KMS-11 (cell line): ENCODE data around the gene EPC1.

Source experiments
- H2AFZ ChIP-seq: fragments of 200-600 bp; sonication (generic); 2 replicates; pipeline ENCODE4 v1.6.1; 2016; ENCODE audit warnings: antibody characterized with exemption, mixed run types, low read depth
- H3K27ac ChIP-seq: fragments of 200-600 bp; sonication (generic); 2 replicates; pipeline ENCODE4 v1.6.1; 2016; ENCODE audit warnings: mild to moderate bottlenecking, mixed run types
- H3K27me3 ChIP-seq: fragments of 200-600 bp; sonication (generic); 2 replicates; pipeline ENCODE4 v1.6.1; 2017; ENCODE audit warnings: mild to moderate bottlenecking, low read depth, mixed run types, moderate library complexity; ENCODE audit not compliant: insufficient read depth
- H3K36me3 ChIP-seq: fragments of 200-600 bp; sonication (generic); 2 replicates; pipeline ENCODE4 v1.6.1; 2017; ENCODE audit warnings: mild to moderate bottlenecking, mixed run types; ENCODE audit not compliant: insufficient read depth
- H3K4me1 ChIP-seq: fragments of 200-600 bp; sonication (generic); 2 replicates; pipeline ENCODE4 v1.6.1; 2016; ENCODE audit warnings: mild to moderate bottlenecking, low read depth, mixed run types; ENCODE audit not compliant: poor library complexity, severe bottlenecking
- H3K4me2 ChIP-seq: fragments of 200-600 bp; sonication (generic); 2 replicates; pipeline ENCODE4 v1.7.0; 2016; ENCODE audit warnings: mild to moderate bottlenecking, mixed run types
- H3K4me3 ChIP-seq: fragments of 200-600 bp; sonication (generic); IDR thresholded peaks from 2 replicates; pipeline ENCODE4 v1.6.1; 2017; ENCODE audit warnings: low read depth, low read length, mixed read lengths; ENCODE audit not compliant: insufficient read depth
- H3K79me2 ChIP-seq: fragments of 200-600 bp; sonication (generic); 2 replicates; pipeline ENCODE4 v1.6.1; 2016; ENCODE audit warnings: low read depth, mixed run types; ENCODE audit not compliant: insufficient read depth
- H3K9ac ChIP-seq: fragments of 200-600 bp; sonication (generic); 2 replicates; pipeline ENCODE4 v1.6.1; 2016; ENCODE audit warnings: mild to moderate bottlenecking, mixed run types
- H4K20me1 ChIP-seq: fragments of 200-600 bp; sonication (generic); 2 replicates; pipeline ENCODE4 v1.6.1; 2016; ENCODE audit warnings: mild to moderate bottlenecking, mixed run types; ENCODE audit not compliant: insufficient read depth
- CTCF ChIP-seq: fragments of 200-600 bp; sonication (generic); conservative IDR thresholded peaks from 2 replicates; pipeline ENCODE4 v1.6.1; 2017; ENCODE audit warnings: low read depth, mild to moderate bottlenecking, antibody characterized with exemption, low read length, moderate library complexity, mixed read lengths

EPC1 gene

DNA sequence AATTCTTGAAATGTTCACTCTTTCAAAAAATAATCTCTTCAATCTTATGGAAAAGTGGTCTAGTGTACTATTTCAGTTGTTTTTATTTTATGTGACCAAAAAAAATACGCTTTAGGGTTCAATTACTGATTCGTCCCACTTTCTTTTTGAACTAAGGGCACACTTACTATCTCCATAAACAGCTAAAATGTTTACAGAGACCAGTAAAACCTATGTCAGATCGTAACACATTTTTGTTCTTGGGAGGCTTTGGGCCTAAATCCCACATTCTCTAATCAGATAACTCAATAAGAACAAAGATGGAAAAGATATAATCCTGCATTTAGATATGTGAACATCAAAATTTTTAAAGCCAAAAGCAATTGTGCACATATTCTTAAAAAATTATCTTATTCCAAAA lies 29.8 kb upstream of the EPC1 start:
- Histone ChIP-seq H3K4me1 (peaks cover 43% of the 10 kb centered on the region), H2AFZ (no peak overlapping the region), H3K4me3 (no peak overlapping the region), H4K20me1 (no peaks in the 10 kb centered on the region), H3K79me2 (peaks cover 58% of the 10 kb centered on the region), H3K27ac (peak overlapping the region; percentile 92), H3K27me3 (no peaks in the 10 kb centered on the region), H3K36me3 (no peaks in the 10 kb centered on the region), H3K9ac (peak overlapping the region; percentile 91), H3K4me2 (peak overlapping the region; percentile 95)
- no peak for TF ChIP-seq CTCF

DNA sequence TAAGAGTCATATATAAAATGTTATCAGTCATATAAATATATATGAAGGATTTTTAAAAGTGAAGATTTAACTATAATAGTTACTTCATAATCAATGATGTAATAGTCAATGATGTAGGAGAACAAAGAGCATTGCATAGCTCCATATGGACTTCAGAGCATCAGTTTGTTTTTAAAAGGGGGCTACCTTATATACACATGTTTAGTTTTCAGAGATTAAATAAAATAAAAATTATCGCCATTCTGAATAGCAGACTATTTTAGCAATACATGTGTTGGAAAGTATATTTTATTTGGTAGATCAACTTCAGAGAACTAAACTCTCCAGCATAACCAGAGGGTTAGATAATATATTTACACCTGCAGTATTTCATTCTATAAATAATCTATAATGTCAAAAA lies 29.1 kb upstream of the EPC1 start:
- Histone ChIP-seq H3K9ac (peak overlapping the region; percentile 91; the same call in 1 of the 2 replicates), H4K20me1 (no peaks in the 10 kb centered on the region), H2AFZ (no peak overlapping the region), H3K27ac (peak overlapping the region; percentile 92; the same call in 1 of the 2 replicates), H3K36me3 (no peaks in the 10 kb centered on the region), H3K79me2 (peaks cover 60% of the 10 kb centered on the region), H3K4me2 (peak overlapping the region; percentile 95), H3K4me3 (no peak overlapping the region), H3K27me3 (no peaks in the 10 kb centered on the region), H3K4me1 (peaks cover 43% of the 10 kb centered on the region)
- no peak for TF ChIP-seq CTCF

DNA sequence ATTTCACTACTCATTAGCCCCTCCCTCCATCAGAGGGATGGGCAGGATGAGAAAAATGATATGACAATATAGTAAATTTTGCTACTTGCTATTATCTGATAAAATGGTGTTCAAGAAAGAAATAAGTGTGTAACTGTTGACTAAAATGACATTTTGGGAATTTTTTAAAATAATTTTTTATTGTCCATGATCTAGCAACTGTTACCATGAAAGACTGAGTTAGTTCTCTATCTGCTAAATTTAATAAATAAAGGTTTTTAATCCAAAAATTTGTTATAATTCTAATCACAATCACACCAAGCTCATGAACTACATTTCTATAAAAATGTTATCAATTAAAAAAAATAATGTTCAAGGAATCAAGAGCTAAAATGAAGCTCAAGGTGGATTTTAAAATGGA lies 28.7 kb upstream of the EPC1 start:
- Histone ChIP-seq H3K79me2 (peaks cover 64% of the 10 kb centered on the region), H3K27me3 (no peaks in the 10 kb centered on the region), H3K4me3 (no peak overlapping the region), H3K4me2 (peak overlapping the region; percentile 95), H3K36me3 (no peaks in the 10 kb centered on the region), H3K9ac (no peak overlapping the region), H2AFZ (no peak overlapping the region), H3K27ac (no peak overlapping the region), H3K4me1 (peaks cover 43% of the 10 kb centered on the region), H4K20me1 (no peaks in the 10 kb centered on the region)
- no peak for TF ChIP-seq CTCF

DNA sequence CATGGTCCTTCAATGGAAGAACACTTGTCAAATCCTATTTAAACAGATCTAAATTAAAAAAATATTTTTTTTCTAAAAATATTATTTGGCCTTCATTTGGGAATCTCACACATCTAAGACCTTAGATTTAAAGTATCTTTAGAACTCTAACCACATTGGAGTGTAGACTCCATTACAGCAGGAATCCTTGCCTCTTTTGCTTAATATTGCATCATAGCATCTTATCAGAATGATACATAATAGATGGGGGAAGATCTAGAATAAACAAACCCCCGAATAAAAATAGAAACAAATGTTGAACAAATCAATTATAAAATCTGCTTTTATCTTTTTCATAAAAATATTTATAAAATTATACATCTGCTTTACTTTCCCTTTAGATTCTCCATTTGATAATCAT lies 27.6 kb upstream of the EPC1 start:
- Histone ChIP-seq H3K4me3 (no peak overlapping the region), H3K4me1 (peaks cover 33% of the 10 kb centered on the region), H3K27ac (no peak overlapping the region), H3K27me3 (no peaks in the 10 kb centered on the region), H3K79me2 (peaks cover 72% of the 10 kb centered on the region), H4K20me1 (no peaks in the 10 kb centered on the region), H2AFZ (no peak overlapping the region), H3K4me2 (peak overlapping the region; percentile 95), H3K9ac (no peak overlapping the region), H3K36me3 (no peaks in the 10 kb centered on the region)
- TF ChIP-seq CTCF, result no peak
